Progenitor cell of endocrine pancreas (in vitro differentiated cells): ENCODE data around the gene MTG2. TPM values are rescaled to one million over a fixed set of nuclear protein-coding genes. Genes with fewer than 3 reads are reported as not detected.

ENCODE experiments used
- DNase-seq: peaks from one replicate; pipeline ENCODE4 v3.0.0; 2021; ENCODE audit warnings: low spot score; ENCODE audit not compliant: unreplicated experiment
- H3K27ac Mint-ChIP-seq: 2 replicates; pipeline ENCODE4 v1.8.0; 2021; ENCODE audit warnings: mild to moderate bottlenecking, moderate library complexity, mixed read lengths
- H3K27me3 Mint-ChIP-seq: 2 replicates; pipeline ENCODE4 v1.8.0; 2021; ENCODE audit warnings: mixed read lengths
- H3K36me3 Mint-ChIP-seq: 2 replicates; pipeline ENCODE4 v1.8.0; 2022; ENCODE audit warnings: mixed read lengths; ENCODE audit not compliant: insufficient read depth
- H3K4me1 Mint-ChIP-seq: 2 replicates; pipeline ENCODE4 v1.8.0; 2021; ENCODE audit warnings: low read depth, mixed read lengths
- H3K4me3 Mint-ChIP-seq: 2 replicates; pipeline ENCODE4 v1.8.0; 2021; ENCODE audit warnings: low read depth, mild to moderate bottlenecking, moderate library complexity, mixed read lengths
- H3K9me3 Mint-ChIP-seq: 2 replicates; pipeline ENCODE4 v1.8.0; 2021; ENCODE audit warnings: low read depth, mixed read lengths
- total RNA-seq: library from RNA; stranded (reverse); gene quantifications from 2 replicates; pipeline ENCODE4 v1.2.1, GENCODE V29; 2021
- TF ChIP-seq, protein P1 (sequence below): fragments of 200-600 bp; sonication (generic); IDR thresholded peaks from one replicate; pipeline ENCODE4 v1.5.0; 2021; ENCODE audit warnings: antibody characterized with exemption, mild to moderate bottlenecking; ENCODE audit not compliant: unreplicated experiment

Gene MTG2
- total RNA-seq, 1 donor from 2014 or later, result 31.6 TPM

DNA sequence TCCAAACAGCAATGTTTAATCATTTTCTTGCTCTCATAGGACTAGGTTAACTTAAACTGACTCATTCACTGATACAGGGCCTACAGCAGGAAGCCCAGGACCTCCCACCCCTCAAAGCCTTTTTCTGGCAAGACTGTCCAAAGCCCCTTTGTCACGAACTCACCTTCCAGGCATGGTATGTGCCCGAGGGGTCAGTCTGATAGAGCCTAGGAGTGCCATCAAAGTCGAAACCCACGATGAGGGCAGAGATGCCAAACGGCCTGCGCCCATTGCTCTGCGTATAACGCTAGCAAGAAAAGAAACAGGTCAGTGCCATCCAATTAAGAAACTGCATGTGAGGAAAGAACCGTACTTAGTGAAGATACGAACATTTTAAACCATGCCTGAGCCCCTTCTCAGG is 43.9 kb upstream of the MTG2 start:
- TF ChIP-seq, protein P1, sequence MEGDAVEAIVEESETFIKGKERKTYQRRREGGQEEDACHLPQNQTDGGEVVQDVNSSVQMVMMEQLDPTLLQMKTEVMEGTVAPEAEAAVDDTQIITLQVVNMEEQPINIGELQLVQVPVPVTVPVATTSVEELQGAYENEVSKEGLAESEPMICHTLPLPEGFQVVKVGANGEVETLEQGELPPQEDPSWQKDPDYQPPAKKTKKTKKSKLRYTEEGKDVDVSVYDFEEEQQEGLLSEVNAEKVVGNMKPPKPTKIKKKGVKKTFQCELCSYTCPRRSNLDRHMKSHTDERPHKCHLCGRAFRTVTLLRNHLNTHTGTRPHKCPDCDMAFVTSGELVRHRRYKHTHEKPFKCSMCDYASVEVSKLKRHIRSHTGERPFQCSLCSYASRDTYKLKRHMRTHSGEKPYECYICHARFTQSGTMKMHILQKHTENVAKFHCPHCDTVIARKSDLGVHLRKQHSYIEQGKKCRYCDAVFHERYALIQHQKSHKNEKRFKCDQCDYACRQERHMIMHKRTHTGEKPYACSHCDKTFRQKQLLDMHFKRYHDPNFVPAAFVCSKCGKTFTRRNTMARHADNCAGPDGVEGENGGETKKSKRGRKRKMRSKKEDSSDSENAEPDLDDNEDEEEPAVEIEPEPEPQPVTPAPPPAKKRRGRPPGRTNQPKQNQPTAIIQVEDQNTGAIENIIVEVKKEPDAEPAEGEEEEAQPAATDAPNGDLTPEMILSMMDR, result no peak
- no peaks in the 10 kb centered on the region for H3K27me3 Mint-ChIP-seq
- H3K4me1 Mint-ChIP-seq, result peaks cover 17% of the 10 kb centered on the region
- peaks cover 25% of the 10 kb centered on the region for H3K36me3 Mint-ChIP-seq
- no peaks in the 10 kb centered on the region for H3K9me3 Mint-ChIP-seq
- no peak for DNase-seq
- peak overlapping the region; percentile 59 for H3K27ac Mint-ChIP-seq
- H3K4me3 Mint-ChIP-seq, result no peak overlapping the region

DNA sequence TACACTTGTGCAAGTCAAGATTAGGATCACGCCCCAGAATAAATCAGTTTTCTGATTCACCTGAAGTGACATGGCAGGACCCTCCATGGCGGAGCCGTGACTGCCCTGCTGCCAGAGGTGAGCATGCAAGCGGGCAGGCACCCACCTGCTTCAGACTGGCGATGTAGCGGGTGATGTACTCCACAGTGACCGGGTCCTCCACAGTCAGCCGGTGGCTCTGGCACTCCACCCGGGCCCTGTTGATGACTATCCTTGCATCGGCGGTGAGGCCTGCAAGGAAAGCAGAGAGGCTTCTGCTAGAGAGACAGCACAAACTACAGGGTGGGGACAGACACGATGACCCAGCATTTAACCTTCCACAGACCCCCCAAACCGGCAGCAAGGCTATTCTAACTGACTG is 43.2 kb upstream of the MTG2 start:
- TF ChIP-seq, protein P1, result no peak
- Mint-ChIP-seq H3K9me3 (no peaks in the 10 kb centered on the region), H3K36me3 (peaks cover 25% of the 10 kb centered on the region), H3K4me3 (no peak overlapping the region), H3K4me1 (peaks cover 21% of the 10 kb centered on the region), H3K27ac (no peak overlapping the region), H3K27me3 (no peaks in the 10 kb centered on the region)
- no peak for DNase-seq

DNA sequence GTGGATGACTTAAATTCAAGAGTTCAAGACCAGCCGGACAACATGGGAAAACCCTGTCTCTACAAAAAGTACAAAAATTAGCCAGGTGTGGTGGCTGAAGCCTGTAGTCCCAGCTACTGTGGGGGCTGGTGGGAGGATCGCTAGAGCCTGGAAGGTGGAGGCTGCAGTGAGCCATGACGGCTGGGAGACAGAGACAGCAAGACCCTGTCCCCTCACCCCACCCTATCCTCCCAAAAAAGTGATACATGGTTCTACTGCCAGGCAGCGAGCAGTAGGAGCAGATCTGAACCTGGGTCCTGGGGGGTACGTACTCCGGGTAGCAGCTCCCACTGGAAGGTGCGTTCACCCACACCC is 41.8 kb upstream of the MTG2 start:
- peaks cover 29% of the 10 kb centered on the region for H3K4me1 Mint-ChIP-seq
- TF ChIP-seq, protein P1, result no peak
- H3K9me3 Mint-ChIP-seq, result no peaks in the 10 kb centered on the region
- peak overlapping the region; percentile 97 for H3K27ac Mint-ChIP-seq
- no peak for DNase-seq
- H3K27me3 Mint-ChIP-seq, result no peaks in the 10 kb centered on the region
- H3K4me3 Mint-ChIP-seq, result peak overlapping the region; percentile 79
- peaks cover 25% of the 10 kb centered on the region for H3K36me3 Mint-ChIP-seq

DNA sequence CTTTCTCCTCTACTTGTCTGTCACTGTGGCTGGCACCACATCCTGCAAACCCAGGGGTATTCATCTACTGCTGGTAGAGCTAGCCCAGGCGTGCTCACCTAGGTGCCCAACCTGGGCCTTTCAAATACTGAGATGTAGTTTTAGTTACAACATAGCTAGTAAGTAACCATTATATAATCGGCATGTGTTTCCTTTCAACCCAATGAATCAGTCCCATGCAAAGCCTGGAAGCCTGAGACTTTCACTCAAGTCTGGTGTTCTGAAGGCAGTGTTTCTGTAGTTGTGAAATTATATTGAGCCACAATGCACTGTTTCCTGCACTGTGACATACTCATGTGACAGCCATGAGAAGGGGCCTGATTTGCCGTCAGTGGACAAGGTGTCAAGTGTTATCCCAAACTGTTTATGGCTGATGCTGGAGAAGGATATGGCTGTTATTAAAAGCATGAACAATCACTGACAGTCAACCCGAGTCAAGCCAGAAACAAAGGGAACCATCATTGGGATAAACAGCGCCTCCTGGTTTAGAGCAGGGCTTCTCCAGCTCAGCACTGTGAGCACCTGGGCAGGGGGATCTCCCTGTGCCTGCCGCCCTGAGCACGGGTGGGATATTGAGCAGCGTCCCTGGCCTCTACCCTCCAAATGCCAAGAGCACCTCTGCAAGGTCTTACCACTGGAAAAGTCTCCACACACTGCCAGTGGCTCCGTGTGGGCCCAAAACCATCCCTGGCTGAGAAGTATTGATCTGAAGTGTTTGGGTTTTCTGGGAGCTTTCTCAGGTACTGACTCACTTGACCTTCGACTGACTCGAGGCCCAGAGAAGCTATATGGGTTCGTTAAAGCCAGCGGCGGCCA is 41.2 kb upstream of the MTG2 start:
- H3K27me3 Mint-ChIP-seq, result no peaks in the 10 kb centered on the region
- DNase-seq, result no peak
- no peaks in the 10 kb centered on the region for H3K9me3 Mint-ChIP-seq
- peaks cover 21% of the 10 kb centered on the region for H3K36me3 Mint-ChIP-seq
- H3K4me3 Mint-ChIP-seq, result peak overlapping the region; percentile 79
- TF ChIP-seq, protein P1, result peak; percentile 30
- peaks cover 29% of the 10 kb centered on the region for H3K4me1 Mint-ChIP-seq
- peak overlapping the region; percentile 97 for H3K27ac Mint-ChIP-seq

DNA sequence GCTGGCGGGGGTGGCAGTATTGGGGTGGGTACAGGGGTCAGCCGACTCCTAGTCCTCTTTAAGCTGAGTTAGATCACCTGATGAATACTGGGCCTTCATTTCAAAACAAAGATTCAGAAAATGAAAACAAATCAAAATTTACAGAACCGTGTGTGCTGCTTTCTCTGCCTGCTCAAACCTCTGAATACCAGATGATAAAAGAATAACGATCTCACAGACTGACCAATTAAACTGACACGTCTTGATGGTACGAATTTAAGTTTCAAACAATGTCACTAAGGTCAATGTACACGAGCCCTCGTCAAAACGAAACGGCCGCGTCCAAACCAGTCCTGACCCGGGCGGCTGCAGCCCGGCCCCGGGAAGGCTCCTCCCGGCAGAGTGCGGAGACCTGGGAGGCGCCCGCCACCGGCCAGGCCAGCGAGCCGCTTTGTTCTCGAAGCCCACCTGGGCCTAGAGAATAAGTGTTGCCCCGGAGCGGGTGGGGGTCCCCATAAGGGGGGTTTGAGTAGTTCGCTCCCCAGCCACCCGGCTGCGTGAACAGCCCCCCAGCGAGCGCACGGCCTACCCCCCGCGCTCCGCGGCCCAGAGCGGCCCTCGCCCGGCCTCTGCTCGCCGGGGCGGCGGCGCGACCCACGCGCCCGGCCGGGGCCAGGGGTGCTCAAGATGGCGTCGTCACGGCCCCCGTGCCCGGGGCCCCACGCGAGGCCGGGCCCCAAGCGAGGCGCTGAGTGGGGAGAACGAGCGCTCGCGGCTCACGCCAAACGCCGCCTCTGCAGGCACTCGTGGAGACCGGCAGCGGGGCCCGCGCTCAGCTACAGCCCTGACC is 40.4 kb upstream of the MTG2 start:
- Mint-ChIP-seq H3K27ac (peak overlapping the region; percentile 97), H3K4me1 (peaks cover 29% of the 10 kb centered on the region), H3K4me3 (peak overlapping the region; percentile 79), H3K9me3 (no peaks in the 10 kb centered on the region), H3K36me3 (peaks cover 18% of the 10 kb centered on the region), H3K27me3 (no peaks in the 10 kb centered on the region)
- TF ChIP-seq, protein P1, result no peak
- DNase-seq, result no peak
